ENCODE measurements around the gene KIAA1958. TPM values are rescaled to one million over a fixed set of nuclear protein-coding genes. Genes with fewer than 3 reads are reported as not detected.

KIAA1958 gene
- total and polyA plus RNA-seq, 10 donors, result 0.39 to 11.9 (median 6.3) TPM

DNA sequence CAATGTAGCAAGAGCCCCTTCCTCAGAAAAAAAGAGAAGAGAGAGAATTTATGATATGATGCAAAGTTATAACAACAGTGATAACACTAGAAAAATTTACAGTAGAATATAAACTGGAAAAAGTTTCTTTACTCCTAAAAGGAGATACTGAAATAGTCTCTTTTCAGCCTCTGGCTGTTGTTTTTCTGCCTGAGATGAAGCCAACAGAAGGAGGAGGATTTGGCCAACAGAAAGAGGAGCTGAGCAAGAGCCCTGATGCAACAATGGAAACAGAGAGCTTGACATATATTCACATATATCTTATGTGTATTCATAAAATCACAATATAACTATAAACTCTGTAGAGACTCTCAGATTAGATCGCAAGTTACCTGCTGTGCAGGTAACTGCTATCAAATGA, 122.2 kb downstream of the KIAA1958 start:
- Histone ChIP-seq H3K9me3 (no peaks in the 10 kb centered on the region), H3K4me1 (no peaks in the 10 kb centered on the region), H3K4me3 (no peak overlapping the region), H3K36me3 (no peaks in the 10 kb centered on the region), H3K27ac (no peak overlapping the region), H3K27me3 (replicated peaks in 1 of 7) (no peaks in the 10 kb centered on the region)
- no peak for TF ChIP-seq POLR2AphosphoS5 (IDR thresholded peaks at IDR 0.05)
- TF ChIP-seq POLR2A (IDR thresholded peaks at IDR 0.05), result no peak
- TF ChIP-seq, protein P1, sequence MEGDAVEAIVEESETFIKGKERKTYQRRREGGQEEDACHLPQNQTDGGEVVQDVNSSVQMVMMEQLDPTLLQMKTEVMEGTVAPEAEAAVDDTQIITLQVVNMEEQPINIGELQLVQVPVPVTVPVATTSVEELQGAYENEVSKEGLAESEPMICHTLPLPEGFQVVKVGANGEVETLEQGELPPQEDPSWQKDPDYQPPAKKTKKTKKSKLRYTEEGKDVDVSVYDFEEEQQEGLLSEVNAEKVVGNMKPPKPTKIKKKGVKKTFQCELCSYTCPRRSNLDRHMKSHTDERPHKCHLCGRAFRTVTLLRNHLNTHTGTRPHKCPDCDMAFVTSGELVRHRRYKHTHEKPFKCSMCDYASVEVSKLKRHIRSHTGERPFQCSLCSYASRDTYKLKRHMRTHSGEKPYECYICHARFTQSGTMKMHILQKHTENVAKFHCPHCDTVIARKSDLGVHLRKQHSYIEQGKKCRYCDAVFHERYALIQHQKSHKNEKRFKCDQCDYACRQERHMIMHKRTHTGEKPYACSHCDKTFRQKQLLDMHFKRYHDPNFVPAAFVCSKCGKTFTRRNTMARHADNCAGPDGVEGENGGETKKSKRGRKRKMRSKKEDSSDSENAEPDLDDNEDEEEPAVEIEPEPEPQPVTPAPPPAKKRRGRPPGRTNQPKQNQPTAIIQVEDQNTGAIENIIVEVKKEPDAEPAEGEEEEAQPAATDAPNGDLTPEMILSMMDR (IDR thresholded peaks at IDR 0.05 in 8 of 11, conservative IDR thresholded peaks at IDR 0.05 in 3 of 11), result no peak
- intact Hi-C loops (cut with DNase I; ENCODE audit: low total_unique reads), result no loop called here
- no peak for DNase-seq
- WGBS, 5 donors, result 87 to 100% (median 100%) methylated on average over 1 of the region's 1 CpG

DNA sequence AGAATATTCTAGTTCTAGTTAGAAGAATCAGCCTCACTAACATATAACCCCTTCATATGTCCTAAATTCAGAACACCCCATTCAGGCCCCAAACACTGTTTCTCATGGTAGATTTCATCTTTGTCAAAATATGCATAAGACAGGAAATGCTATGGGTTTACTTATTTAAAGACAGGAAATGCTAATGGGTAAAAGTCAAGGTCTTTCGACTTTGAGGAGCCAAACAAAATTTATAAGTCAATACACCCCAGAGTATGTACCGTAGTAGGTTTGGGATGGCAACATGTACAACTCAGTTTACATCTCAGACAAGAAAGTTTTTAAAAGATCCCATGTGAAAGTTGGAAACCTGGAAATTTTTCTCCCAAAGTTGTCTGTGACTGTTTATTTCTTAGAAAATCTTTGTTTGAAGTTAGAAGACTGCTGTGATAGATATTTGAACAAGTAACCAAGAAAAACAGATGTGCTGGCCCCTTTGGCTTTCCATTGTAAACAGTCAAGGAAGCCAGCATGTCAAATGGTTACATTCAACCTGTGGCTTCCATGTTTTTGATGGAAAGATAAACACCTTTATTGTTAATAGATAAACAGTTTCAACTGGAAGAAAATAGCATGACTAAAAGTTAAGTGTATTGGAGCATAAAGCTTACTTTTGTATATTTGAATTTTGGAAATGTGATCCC, 129.1 kb downstream of the KIAA1958 start:
- DNase-seq, result no peak
- Histone ChIP-seq H3K27ac (no peak overlapping the region), H3K36me3 (peaks cover 0 to 10% (median 0%) of the 10 kb centered on the region in 6 donors), H3K4me3 (no peak overlapping the region), H3K4me1 (no peaks in the 10 kb centered on the region), H3K9me3 (no peaks in the 10 kb centered on the region), H3K27me3 (replicated peaks in 1 of 7) (no peaks in the 10 kb centered on the region)
- TF ChIP-seq, protein P1 (IDR thresholded peaks at IDR 0.05 in 8 of 11, conservative IDR thresholded peaks at IDR 0.05 in 3 of 11), result no peak
- TF ChIP-seq POLR2AphosphoS5 (IDR thresholded peaks at IDR 0.05) (no peak), POLR2A (IDR thresholded peaks at IDR 0.05) (no peak)
- intact Hi-C loops (cut with DNase I; ENCODE audit: low total_unique reads), result no loop called here
- 40 to 72% (median 50%) methylated on average over 2 of the region's 2 CpGs for WGBS, 5 donors

DNA sequence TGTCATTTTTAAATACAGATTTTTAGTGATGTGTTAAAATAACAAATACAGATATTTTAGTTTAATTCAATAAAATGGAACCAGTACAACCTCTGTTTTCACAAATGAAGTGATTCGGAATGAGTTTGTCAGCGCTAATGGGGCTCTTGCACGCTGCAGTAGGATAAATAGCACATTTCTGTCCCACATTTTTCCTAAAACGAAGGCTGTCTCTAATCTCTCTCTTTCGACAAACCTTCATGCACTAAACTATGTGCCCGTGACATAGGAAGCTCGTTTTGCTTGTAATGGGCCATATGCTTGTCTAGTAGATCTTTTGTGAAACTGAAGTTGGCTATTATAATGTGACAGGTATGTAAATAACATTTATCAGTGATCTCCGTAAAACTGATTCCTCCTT, 130.7 kb downstream of the KIAA1958 start:
- Histone ChIP-seq H3K4me3 (no peak overlapping the region), H3K36me3 (peaks cover 0 to 10% (median 0%) of the 10 kb centered on the region in 6 donors), H3K27me3 (replicated peaks in 1 of 7) (no peaks in the 10 kb centered on the region), H3K9me3 (no peaks in the 10 kb centered on the region), H3K4me1 (no peaks in the 10 kb centered on the region), H3K27ac (no peak overlapping the region)
- intact Hi-C loops (cut with DNase I; ENCODE audit: low total_unique reads), result no loop called here
- TF ChIP-seq POLR2AphosphoS5 (IDR thresholded peaks at IDR 0.05), result no peak
- DNase-seq, result no peak
- 94 to 96% (median 95%) methylated on average over 8 of the region's 8 CpGs for WGBS, 5 donors

DNA sequence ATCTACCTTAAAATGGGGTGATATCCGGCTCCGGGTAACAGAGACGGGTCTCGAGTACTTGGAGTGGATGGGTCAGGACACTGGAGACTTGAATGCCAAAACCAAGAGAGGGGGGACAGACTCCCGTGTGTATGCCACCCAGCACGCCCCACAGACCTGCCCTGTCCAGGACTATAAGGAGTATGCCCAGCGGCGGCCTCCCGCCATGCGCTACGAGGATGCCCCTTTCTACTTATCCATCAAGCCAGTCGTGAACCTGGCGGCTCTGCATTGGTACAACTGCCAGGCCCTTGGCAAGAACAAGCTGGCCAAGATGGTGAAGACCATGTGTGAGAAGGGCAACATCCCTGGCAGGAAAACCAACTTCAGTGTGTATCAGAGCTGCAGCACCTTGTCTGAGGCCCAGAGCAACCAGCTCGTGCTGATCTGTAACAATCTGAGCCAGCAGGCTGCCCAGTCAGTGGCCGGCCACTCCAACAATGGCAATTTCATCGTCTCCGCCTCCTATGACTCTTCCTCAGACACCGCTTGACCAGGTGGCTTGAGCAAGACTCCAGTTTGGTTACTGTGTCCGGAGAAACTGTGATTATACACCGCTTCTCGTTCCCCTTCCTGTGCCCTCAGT, 131.9 kb downstream of the KIAA1958 start:
- TF ChIP-seq POLR2A (IDR thresholded peaks at IDR 0.05) (no peak), POLR2AphosphoS5 (IDR thresholded peaks at IDR 0.05) (no peak)
- TF ChIP-seq, protein P1 (IDR thresholded peaks at IDR 0.05 in 8 of 11, conservative IDR thresholded peaks at IDR 0.05 in 3 of 11), result no peak
- DNase-seq, result no peak
- Histone ChIP-seq H3K4me1 (no peaks in the 10 kb centered on the region), H3K27ac (no peak overlapping the region), H3K4me3 (no peak overlapping the region), H3K9me3 (no peaks in the 10 kb centered on the region), H3K27me3 (replicated peaks in 1 of 7) (no peaks in the 10 kb centered on the region), H3K36me3 (peaks cover 0 to 10% (median 0%) of the 10 kb centered on the region in 6 donors)
- intact Hi-C loops (cut with DNase I; ENCODE audit: low total_unique reads), result no loop called here
- 95 to 97% (median 96%) methylated on average over 17 to 21 of the region's 21 CpGs for WGBS, 5 donors
